Esophagus muscularis mucosa (tissue), 4 donors: ENCODE data around the gene TPR. TPM values are rescaled to one million over a fixed set of nuclear protein-coding genes. Genes with fewer than 3 reads are reported as not detected.

ENCODE experiments used
- DNase-seq: peaks from one replicate; pipeline ENCODE4 v3.0.0-alpha.2; 2017; ENCODE audit errors: extremely low spot score
- H3K27ac ChIP-seq, 4 donors: fragments of 200-600 bp; sonication (generic); replicated peaks in 1 of 4; 1 replicate in 3 of 4; 2 replicates in 1 of 4; pipeline ENCODE4 v1.5.1; 2016 to 2019; ENCODE audit warnings: mild to moderate bottlenecking in 1 of 4
- H3K27me3 ChIP-seq, 4 donors: fragments of 200-600 bp; sonication (generic); one replicate each; pipeline versions ENCODE4 v1.5.1 to v1.6.0; 2016 to 2019
- H3K36me3 ChIP-seq, 4 donors: fragments of 200-600 bp; sonication (generic); one replicate each; pipeline ENCODE4 v1.5.1; 2016 to 2019
- H3K4me1 ChIP-seq, 4 donors: fragments of 200-600 bp; sonication (generic); one replicate each; pipeline ENCODE4 v1.5.1; 2016 to 2019
- H3K4me3 ChIP-seq, 4 donors: fragments of 200-600 bp; sonication (generic); 1 replicate in 2 of 4; 2 replicates in 2 of 4; pipeline ENCODE4 v1.5.1; 2016 to 2019; ENCODE audit warnings: mild to moderate bottlenecking in 4 of 4, moderate library complexity in 1 of 4
- H3K9me3 ChIP-seq, 4 donors: fragments of 200-600 bp; sonication (generic); 1 replicate in 3 of 4; 2 replicates in 1 of 4; pipeline ENCODE4 v1.5.1; 2016 to 2019
- CTCF ChIP-seq, 3 experiments: fragments of 200-600 bp in 2 of 3; fragments of 450-650 bp in 1 of 3; sonication (generic) in 2 of 3; IDR thresholded peaks; one replicate each; pipeline ENCODE4 v1.5.1; 2017 to 2019; ENCODE audit warnings: antibody characterized with exemption in 3 of 3, mild to moderate bottlenecking in 2 of 3, moderate library complexity in 1 of 3
- EP300 ChIP-seq: sonication (generic); formaldehyde crosslinking; IDR thresholded peaks from one replicate; pipeline ENCODE4 v1.6.1; 2017; ENCODE audit warnings: antibody characterized with exemption
- POLR2A ChIP-seq: fragments of 450-650 bp; IDR thresholded peaks from one replicate; pipeline ENCODE4 v1.6.1; 2017; ENCODE audit warnings: antibody characterized with exemption, moderate library complexity, mild to moderate bottlenecking, low read depth
- POLR2AphosphoS5 ChIP-seq, 2 donors: sonication (generic); formaldehyde crosslinking; IDR thresholded peaks; one replicate each; pipeline ENCODE4 v1.6.1; 2017; ENCODE audit warnings: antibody characterized with exemption in 2 of 2
- WGBS: methylation state at CpG from one replicate; pipeline ENCODE4 v1.1.5; 2018; 5-methylcytosine and 5-hydroxymethylcytosine counted together
- intact Hi-C: fragments of 100-400 bp; cut with DNase I; formaldehyde crosslinking; loops from one replicate; pipeline ENCODE4 v1.15.1; 2023
- total RNA-seq, 4 donors: library from RNA; depleted of rRNA; stranded (reverse); fragments of >200 nt; gene quantifications; one replicate each; pipeline versions ENCODE4 v1.1.0 to v1.2.1, GENCODE V29; 2016

TPR gene
- total RNA-seq, 4 donors from 2014 or later: 61.6 to 78.3 (median 72.8) TPM

- Histone ChIP-seq H3K27ac (no peak overlapping the region), H3K27me3 (no peaks in the 10 kb centered on the region), H3K9me3 (no peaks in the 10 kb centered on the region), H3K36me3 (peaks cover 8 to 38% (median 18%) of the 10 kb centered on the region in 4 donors), H3K4me1 (peaks cover 0 to 4% (median 0%) of the 10 kb centered on the region in 4 donors), H3K4me3 (no peak overlapping the region)
- no peak for DNase-seq
- intact Hi-C loops: no loop called here
- WGBS: 93% methylated on average over 6 of the region's 6 CpGs
- TF ChIP-seq POLR2AphosphoS5 (IDR thresholded peaks at IDR 0.05) (no peak), POLR2A (no peak), CTCF (IDR thresholded peaks at IDR 0.05) (no peak), EP300 (no peak)
Measured at GRCh38 chr1:186308264-186309060, 66.6 kb downstream of the TPR start.

GRCh38 chr1:186307445-186307844, 67.6 kb downstream of the TPR start:
- Histone ChIP-seq H3K36me3 (peaks cover under 1 to 28% (median 8%) of the 10 kb centered on the region in 4 donors), H3K4me3 (no peak overlapping the region), H3K4me1 (peaks cover 0 to 4% (median 0%) of the 10 kb centered on the region in 4 donors), H3K9me3 (no peaks in the 10 kb centered on the region), H3K27me3 (no peaks in the 10 kb centered on the region), H3K27ac (no peak overlapping the region)
- DNase-seq: no peak
- TF ChIP-seq CTCF (IDR thresholded peaks at IDR 0.05): no peak
- no peak for TF ChIP-seq EP300
- no peak for TF ChIP-seq POLR2A
- intact Hi-C loops: no loop called here
- 94% methylated on average over 3 of the region's 6 CpGs for WGBS

- WGBS: 83% methylated on average over 3 of the region's 3 CpGs
- no peak overlapping the region for H3K4me3 ChIP-seq
- H3K4me1 ChIP-seq: peaks cover 0 to 4% (median 0%) of the 10 kb centered on the region in 4 donors
- no peak for DNase-seq
- H3K36me3 ChIP-seq: peaks cover 0 to 18% (median 3%) of the 10 kb centered on the region in 4 donors
- H3K27ac ChIP-seq: no peak overlapping the region
- intact Hi-C loops: no loop called here
- H3K9me3 ChIP-seq: no peaks in the 10 kb centered on the region
- TF ChIP-seq POLR2AphosphoS5 (IDR thresholded peaks at IDR 0.05): no peak
- TF ChIP-seq EP300: no peak
- no peak for TF ChIP-seq POLR2A
- TF ChIP-seq CTCF (IDR thresholded peaks at IDR 0.05): no peak
- no peaks in the 10 kb centered on the region for H3K27me3 ChIP-seq
Measured at GRCh38 chr1:186306533-186306932, 68.5 kb downstream of the TPR start.

- 58% methylated on average over 6 of the region's 6 CpGs for WGBS
- intact Hi-C loops: no loop called here
Measured at GRCh38 chr1:186304982-186305949, 69.8 kb downstream of the TPR start.

More at GRCh38 chr1:186304982-186305949, 69.8 kb downstream of the TPR start:
- Histone ChIP-seq H3K27me3 (no peaks in the 10 kb centered on the region), H3K27ac (no peak overlapping the region), H3K36me3 (peaks cover 0 to 6% (median 0%) of the 10 kb centered on the region in 4 donors), H3K4me1 (peaks cover 0 to 4% (median 0%) of the 10 kb centered on the region in 4 donors), H3K4me3 (no peak overlapping the region), H3K9me3 (no peaks in the 10 kb centered on the region)
- no peak for DNase-seq
- TF ChIP-seq POLR2AphosphoS5 (IDR thresholded peaks at IDR 0.05) (no peak), CTCF (IDR thresholded peaks at IDR 0.05) (peak in 1 of 3 experiments; percentile 35), POLR2A (no peak), EP300 (no peak)
